ENCODE measurements around the gene CHMP4B. TPM values are rescaled to one million over a fixed set of nuclear protein-coding genes. Genes with fewer than 3 reads are reported as not detected.

The CHMP4B gene
- total RNA-seq, 1 donor from 2014 or later = 101 TPM

DNA sequence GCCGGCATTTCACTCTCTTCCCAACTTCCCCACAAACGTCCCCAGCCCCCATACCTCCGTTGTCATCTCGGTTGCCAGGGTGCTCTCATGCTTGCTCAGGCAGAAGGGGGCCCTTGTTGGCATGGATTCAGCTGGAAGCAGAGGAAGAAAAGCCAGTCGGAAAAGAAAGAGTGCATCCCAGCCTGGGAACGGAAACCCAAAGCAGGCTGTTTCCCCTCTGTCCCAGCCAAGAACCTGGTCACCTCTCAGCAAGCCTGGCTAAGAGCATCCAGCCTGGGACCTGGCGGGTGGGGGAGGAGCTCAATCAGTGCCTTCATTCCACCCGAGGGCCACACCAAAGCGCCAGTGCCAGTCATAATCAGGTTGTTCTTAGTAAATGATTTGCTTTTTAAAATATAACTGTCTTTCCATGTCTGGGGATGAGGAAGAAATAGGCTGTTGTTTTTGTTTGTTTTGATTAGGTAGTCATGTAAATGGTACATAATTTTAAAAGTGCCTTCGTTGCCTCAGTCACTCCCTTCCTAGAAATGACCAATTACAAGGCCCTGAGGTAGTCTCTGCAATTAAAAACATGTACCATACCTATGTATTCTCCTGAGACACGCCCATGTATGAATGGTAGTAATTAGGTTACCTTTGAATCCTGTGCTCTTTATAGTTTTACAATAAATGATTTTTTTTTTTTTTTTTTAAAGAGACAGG lies 21.1 kb downstream of the CHMP4B start:
- DNase-seq (ENCODE audit: low spot score) = no peak
- intact Hi-C loops (cut with DNase I) = no loop called here

DNA sequence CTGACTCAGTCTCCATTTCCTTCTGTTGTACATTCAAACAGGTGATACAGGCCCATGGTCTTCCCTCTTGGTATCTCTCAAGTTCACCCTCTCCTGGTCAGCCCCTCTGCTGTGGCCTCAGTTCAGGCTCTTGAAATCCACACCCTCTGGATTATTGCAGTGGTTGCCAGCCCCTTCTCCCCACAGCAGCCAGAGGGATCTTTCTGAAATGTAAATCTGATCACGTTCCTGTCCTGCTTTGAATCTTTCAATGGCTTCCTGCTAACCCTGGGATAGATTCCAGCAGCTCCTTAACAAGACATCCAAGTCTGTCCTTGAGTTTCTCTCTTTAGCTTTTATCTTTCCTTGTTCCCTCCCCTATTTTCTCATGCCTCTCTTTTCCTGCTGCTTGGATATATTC lies 22.2 kb downstream of the CHMP4B start:
- no peak for DNase-seq (ENCODE audit: low spot score)
- intact Hi-C loops (cut with DNase I) = no loop called here

DNA sequence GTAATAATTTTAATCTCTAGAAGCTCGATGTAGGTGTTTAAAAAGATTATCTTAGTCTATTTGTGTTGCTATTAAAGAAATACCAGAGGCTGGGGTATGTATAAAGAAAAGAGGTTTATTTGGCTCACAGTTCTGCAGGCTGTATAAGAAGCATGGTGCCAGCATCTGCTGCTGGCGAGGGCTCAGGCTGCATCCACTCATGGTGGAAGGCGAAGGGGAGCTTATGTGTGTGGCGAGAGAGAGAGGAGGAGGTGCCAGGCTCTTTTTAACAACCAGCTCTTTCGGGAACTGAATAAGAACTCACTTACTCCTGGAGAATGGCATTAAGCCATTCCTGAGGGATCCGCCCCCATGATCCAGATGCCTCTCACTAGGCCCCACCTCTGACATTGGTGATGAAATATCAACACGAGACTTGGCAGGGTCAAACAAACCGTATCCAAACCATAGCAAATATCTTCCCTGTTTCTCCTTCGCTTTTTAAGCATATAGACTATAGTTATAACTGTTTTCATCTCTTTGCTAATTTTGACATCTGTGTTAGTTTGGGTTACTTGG lies 24.5 kb downstream of the CHMP4B start:
- intact Hi-C loops (cut with DNase I) = no loop called here
- no peak for DNase-seq (ENCODE audit: low spot score)

DNA sequence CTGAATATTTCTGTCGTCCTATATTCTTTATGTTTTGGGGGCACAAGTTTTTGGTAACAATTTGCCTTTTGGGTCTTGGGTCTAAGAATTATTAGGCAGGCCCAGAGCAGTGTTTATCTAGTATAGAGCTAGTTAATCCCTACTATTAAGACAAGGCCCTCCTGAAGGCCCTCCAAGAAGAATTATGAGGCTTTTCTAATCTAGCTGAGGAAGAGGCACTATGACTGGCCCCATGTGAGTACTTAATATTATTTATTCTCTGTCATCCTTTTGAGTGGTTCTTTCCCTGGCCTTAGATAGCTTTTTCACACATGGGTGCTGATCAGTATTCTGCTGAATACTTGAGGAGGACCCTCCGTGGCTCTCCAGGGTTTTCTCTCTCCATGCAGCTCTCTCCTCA lies 25.1 kb downstream of the CHMP4B start:
- intact Hi-C loops (cut with DNase I) = no loop called here
- no peak for DNase-seq (ENCODE audit: low spot score)

DNA sequence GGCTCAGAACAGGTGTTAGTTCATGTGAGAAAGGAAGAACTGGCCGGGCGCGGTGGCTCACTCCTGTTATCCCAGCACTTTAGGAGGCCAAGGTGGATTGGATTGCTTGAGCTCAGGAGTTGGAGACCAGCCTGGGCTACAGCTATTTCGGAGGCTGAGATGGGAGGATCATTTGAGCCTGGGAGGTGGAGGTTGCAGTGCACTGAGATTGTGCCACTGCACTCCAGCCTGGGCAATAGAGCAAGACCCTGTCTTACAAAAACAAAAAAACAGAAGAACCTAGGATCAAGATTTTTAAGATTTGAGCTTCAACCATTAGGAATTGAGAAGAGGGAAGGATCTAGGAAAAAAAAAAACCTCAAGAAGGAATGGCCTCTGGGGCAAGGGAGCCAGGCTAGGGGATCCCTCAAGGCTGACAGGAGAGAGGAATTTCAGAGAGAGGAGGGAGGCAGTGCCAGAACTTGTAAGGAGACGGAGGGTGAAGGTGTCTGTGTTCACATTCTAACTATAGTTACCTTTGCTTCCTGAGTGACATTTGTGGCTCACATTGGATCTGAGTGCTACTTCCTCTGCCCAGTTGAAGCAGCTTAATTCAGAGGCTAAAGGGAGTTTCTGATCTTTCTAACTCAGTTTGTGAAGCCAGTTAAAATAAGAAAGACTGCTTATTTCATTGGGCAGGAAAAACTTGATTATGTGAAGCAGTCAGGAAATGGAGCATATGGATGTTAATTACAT lies 26.1 kb downstream of the CHMP4B start:
- intact Hi-C loops (cut with DNase I) = no loop called here

DNA sequence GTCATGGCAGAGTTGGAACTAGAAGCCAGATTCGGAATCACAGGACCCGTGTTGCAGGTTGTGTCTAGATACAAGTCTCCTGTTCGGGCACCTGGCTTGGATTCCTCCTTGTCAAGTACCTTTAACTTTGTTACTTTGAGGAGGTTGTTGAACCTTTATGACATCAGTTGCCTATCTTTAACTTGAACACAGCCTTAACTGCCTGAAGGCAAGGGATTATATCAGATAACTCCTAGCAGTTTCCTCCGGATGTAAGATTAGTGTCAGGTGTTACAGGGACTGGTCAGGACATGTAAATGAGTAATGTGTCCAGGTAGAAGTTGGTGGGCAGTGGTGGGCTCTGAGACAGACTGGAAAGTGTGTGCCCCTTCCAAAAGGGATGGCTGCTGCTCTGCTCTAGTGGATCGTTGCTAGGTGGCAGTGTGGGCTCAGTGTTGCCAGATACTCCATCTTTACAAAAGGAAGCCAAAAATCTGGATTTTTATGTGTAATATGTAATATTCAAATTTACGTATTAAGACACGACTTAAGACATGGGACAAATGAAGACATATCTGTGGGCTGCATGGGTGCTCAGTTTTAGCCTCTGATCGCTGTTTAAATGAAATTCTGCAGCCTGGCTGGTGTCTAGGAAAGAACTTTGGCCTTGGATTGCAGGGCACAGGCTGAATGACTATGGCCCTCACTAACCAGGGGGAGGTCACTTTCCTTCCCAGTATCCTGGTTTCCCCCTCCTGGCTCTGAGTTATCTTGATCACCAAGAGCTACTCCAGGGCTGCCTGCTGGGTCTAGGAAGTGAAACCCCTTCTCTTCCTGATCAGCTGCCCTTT lies 27.1 kb downstream of the CHMP4B start:
- DNase-seq (ENCODE audit: low spot score) = no peak
- intact Hi-C loops (cut with DNase I) = no loop called here

More for the DNA sequence above, 26.1 kb downstream of the CHMP4B start:
- DNase-seq (ENCODE audit: low spot score) = no peak

DNA sequence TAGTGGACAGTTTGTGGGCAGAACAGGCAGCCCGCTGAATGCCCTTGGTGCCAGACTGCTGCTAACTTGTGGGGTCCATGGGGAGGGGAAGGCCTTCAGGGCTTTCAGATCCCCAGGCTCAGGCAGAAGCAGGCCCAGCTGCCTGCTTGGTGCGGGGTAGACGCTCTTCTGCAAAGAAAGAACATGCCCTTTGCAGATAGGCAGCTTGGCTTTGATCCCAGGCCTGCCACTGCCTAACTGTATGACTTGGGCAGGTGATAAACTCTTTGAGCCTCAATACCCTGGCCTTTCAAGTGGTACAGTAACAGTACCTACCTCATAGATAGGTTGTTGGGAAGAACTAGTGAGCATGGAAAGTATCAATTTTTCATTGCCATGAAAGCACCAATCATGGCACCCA lies 28.4 kb downstream of the CHMP4B start:
- intact Hi-C loops (cut with DNase I) = no loop called here

DNA sequence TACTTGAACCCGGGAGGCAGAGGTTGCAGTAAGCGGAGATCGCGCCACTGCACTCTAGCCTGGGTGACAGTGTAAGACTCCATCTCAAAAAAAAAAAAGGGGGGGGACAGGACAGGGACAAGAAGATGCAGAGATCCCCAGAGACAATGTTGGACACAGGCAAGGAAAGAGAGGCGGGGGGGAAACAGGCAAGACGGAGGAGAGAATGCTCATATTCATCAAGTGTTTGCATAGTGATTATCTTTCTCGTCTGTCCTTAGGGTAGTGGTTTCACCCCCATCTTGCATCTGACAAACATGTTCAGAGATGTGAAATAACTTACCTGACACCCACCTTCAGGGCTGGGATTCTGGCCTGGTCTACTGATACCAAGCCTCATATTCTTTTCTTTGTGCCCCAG lies 29.0 kb downstream of the CHMP4B start:
- DNase-seq (ENCODE audit: low spot score) = no peak
- intact Hi-C loops (cut with DNase I) = loop anchor here (5.0 kb wide), 1 partner anchor 48 kb away; no protein-coding TSS in a partner anchor

More for the DNA sequence above, 28.4 kb downstream of the CHMP4B start:
- no peak for DNase-seq (ENCODE audit: low spot score)

DNA sequence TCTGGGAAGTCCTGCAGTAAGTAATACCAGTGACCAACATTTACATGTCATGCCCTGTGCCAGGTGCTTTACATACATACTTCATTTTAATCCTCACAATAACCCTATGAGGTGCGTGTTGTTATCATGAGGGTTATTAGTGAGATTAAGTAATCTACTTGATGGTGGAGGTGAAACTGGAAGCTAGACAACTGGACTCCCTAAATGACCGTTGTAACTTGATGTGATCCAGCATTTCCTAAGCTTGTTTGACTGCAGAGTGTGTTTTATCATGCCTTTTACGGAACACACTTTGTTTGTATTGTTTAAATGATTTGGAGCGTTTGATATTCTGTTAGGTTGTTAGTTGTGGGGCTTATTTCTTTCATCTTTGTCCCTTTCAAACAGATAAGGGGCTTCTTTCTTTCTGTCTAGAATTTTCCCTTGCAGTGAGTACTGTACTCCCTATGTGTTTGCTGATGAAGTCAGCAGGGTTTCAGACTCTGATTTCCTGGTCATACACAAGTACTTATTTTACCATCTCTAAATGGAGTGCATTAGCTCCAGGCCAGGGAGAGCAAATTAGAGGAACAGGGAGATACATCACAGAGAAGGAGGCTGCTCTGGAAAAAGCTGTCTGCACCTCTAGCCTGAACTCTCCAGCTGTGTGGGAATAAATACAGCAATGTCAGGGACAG lies 29.7 kb downstream of the CHMP4B start:
- no peak for DNase-seq (ENCODE audit: low spot score)
- intact Hi-C loops (cut with DNase I) = loop anchor here (5.0 kb wide), 1 partner anchor 49 kb away; no protein-coding TSS in a partner anchor

DNA sequence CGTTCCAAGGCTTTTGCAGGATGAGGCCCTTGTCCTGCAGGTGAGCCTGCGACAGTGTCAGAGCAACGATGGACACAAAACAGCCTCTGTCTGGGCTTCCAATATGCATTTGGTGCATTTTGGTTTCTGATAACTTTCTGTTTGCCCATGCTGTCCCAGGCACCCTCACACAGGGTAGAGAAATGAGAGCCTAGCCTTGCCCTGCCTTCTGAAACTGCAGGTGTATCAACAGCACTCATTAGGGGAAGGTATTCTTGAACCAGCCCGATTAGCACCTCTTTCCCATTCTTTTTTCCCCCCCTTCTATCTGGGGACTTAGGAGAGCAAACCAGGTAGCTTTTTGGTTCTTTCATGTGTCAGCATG lies 30.3 kb downstream of the CHMP4B start:
- intact Hi-C loops (cut with DNase I) = loop anchor here (5.0 kb wide), 1 partner anchor 49 kb away; no protein-coding TSS in a partner anchor
- no peak for DNase-seq (ENCODE audit: low spot score)

DNA sequence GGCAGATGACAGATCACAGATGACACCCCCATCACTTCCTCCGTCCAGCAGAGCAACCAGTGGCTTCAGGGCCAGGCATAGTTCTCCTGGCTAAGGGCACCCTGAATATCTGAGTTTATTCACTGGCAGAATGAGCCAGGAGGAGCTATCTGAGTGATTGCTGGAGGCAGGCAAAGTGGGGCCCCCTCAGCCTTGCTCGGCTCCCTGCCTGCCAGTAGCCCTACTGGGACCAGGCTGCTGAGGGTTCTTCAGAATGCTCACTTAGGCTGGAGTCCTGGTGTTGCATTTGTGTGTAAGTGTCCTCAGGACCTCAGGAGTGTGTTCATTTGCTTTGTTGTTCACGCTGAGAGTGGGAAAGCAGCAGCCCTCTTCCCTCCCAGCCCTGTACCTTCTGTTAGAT lies 31.2 kb downstream of the CHMP4B start:
- intact Hi-C loops (cut with DNase I) = loop anchor here (5.0 kb wide), 1 partner anchor 50 kb away; no protein-coding TSS in a partner anchor
- DNase-seq (ENCODE audit: low spot score) = no peak

DNA sequence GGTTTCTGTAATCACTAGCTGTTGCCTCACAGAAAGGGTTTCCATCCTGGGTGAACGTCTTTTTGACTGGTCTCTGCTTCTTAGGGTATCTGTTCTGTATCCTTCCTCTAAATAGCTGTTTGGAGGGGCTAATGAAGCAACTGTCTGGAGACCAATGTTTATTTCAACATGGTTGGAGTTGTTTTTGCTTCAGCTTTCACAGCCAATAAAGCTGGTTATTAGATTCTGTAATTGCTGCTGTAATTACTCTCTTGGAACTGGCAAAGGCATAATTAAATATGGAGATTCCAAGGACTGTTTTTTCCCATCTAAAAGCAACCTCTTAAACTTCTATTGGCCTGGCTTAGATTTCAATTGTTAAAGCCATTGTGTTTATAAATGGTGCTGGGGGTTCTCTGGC lies 31.9 kb downstream of the CHMP4B start:
- DNase-seq (ENCODE audit: low spot score) = no peak
- intact Hi-C loops (cut with DNase I) = loop anchor here (5.0 kb wide), 1 partner anchor 51 kb away; no protein-coding TSS in a partner anchor

DNA sequence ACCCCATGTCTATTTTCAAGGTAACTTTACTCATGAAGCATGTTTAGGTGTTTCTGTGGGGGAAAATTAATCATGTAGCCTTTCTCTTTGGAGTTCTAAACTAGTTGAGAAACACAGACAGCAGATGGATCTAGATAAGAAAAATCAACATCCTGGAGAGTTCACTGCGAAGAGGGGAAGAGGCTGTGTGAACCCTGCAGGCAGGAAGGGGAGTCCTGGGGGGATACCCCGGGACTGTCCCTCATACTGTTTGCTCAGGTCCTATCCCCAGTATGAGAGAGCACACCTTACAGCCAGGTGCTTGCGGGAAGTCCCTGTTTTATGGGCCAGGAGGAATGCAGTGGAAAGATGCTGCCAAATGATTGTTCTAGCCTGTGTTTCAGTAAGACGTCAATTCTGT lies 32.7 kb downstream of the CHMP4B start:
- no peak for DNase-seq (ENCODE audit: low spot score)
- intact Hi-C loops (cut with DNase I) = loop anchor here (5.0 kb wide), 1 partner anchor 52 kb away; no protein-coding TSS in a partner anchor

DNA sequence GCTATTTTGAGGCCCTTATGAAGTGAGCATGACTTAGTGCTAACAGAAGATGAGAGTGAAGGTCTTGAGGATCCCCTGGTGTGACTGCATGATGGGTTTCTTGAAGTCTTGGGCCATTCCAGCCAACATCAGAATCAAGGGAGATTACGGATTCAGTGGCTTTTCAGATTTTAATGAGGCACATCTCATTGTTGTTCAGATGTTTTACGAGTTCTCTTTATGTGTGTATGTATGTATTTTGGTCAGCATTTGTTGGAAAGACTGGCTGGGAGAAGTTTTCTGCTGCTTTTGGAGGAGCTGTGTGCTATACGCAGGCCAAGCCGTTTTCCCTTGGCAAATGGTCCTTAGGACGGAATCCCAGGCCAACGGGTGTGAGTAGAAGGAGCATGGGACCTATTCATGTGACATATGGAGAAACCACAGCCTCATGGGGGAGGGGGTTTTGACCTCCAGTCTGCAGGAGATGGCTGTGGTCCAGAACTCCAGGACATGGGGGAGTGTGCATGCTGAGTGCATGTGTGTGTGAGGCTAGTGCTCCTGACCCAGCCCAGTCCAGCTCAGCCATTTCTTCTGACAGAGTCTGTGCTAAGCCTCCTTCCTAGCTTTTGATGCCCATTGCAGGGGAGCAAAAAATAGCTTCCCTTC lies 35.3 kb downstream of the CHMP4B start:
- no peak for DNase-seq (ENCODE audit: low spot score)
- intact Hi-C loops (cut with DNase I) = no loop called here

DNA sequence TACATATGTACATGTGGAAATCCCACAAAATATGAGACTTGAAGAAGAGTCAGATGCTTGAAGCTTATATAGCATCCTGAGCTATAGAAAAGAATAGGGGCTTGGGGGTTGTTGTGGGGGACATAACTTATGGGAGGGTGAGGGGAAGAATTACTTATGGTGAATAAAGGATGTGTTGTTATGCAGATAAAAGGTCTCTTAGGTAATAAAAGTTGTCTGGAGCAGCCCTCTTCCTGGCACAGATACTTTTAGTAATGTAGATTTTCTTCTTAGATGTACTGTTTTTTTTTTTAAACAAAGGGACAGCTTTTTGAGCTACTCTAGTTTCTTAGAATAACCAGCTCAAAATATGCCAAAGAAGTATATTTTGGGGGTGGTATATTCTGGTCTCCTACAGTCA lies 35.9 kb downstream of the CHMP4B start:
- intact Hi-C loops (cut with DNase I) = no loop called here

DNA sequence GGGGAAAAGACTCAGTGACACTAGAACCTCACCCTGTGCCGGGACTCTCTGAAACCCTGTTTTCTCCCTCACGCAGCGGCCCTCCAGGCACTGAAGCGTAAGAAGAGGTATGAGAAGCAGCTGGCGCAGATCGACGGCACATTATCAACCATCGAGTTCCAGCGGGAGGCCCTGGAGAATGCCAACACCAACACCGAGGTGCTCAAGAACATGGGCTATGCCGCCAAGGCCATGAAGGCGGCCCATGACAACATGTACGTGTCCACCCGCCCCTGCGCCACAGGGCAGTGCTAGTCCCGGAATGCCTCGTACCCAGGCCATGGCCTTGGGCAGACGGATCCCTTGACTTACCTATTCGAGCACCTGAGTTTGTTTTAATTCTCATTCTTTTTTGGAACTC lies 37.2 kb downstream of the CHMP4B start:
- no peak for DNase-seq (ENCODE audit: low spot score)
- intact Hi-C loops (cut with DNase I) = no loop called here

More for the DNA sequence above, 35.9 kb downstream of the CHMP4B start:
- no peak for DNase-seq (ENCODE audit: low spot score)

DNA sequence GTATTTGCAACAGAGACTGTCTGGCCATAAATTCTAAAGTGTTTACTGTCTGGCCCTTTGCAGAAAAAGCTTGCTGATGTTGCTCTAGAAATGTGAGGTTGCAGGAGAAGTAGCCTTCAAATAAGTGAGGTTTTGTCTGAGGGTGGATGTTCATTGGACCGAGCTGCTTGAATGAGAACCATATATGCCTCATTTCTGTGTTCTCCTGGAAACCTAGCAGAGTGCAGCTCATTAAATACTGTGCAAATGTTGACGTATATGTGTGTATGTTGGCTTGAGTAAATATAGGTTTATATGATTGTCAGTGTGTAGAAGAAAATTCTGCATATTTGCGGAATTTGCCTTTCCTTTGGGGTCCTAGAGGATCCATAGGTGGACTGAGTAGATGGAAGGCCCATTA lies 39.0 kb downstream of the CHMP4B start:
- intact Hi-C loops (cut with DNase I) = no loop called here
- DNase-seq (ENCODE audit: low spot score) = no peak

DNA sequence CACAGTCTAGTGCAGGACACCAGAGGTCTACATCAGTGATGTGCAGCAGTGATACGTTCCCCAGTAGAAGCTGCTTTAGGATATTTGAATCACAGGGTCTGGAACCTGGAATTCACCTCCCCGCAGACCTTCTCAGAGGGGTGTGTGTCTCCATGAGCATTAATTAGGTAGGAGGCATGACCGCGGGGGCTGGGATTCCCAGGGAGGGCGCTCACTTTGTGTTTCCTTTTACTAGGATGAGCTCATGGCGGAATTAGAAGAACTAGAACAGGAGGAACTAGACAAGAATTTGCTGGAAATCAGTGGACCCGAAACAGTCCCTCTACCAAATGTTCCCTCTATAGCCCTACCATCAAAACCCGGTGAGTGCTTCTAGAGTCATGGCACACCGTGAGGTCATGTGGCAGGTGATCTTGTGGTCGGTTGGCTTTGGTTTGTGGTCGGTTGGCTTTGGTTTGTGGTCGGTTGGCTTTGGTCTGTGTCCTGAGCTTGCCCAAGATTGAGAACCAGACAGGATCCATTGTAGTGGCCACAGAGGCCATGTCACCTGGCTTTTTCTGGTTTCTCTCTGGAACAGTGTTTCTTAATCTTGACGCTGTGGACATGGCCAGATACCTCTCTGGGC lies 40.8 kb downstream of the CHMP4B start:
- intact Hi-C loops (cut with DNase I) = no loop called here

More for the DNA sequence above, 40.8 kb downstream of the CHMP4B start:
- no peak for DNase-seq (ENCODE audit: low spot score)
